Neural progenitor cell (in vitro differentiated cells): ENCODE data around the gene ATXN3. TPM values are rescaled to one million over a fixed set of nuclear protein-coding genes. Genes with fewer than 3 reads are reported as not detected.

Experiments used
- DNase-seq: peaks from one replicate; pipeline ENCODE4 v3.0.0-alpha.2; 2016; ENCODE audit warnings: low spot score
- H2AFZ ChIP-seq: fragments of 200-600 bp; sonication (generic); replicated peaks from 2 replicates; pipeline ENCODE4 v1.6.1; 2016; ENCODE audit warnings: antibody characterized with exemption
- H3F3A ChIP-seq: fragments of 200-600 bp; sonication (generic); 2 replicates; pipeline ENCODE4 v1.6.1; 2016; ENCODE audit warnings: antibody characterized with exemption, low read depth
- H3K27ac ChIP-seq: fragments of 200-600 bp; sonication (generic); 2 replicates; pipeline ENCODE4 v1.5.1; 2016; ENCODE audit warnings: mild to moderate bottlenecking
- H3K27me3 ChIP-seq: fragments of 200-600 bp; sonication (generic); 2 replicates; pipeline ENCODE4 v1.6.1; 2016; ENCODE audit warnings: mild to moderate bottlenecking, moderate library complexity
- H3K36me3 ChIP-seq: fragments of 200-600 bp; sonication (generic); 2 replicates; pipeline ENCODE4 v1.5.1; 2016
- H3K4me1 ChIP-seq: fragments of 200-600 bp; sonication (generic); 2 replicates; pipeline ENCODE4 v1.6.1; 2016; ENCODE audit warnings: mixed run types
- H3K4me2 ChIP-seq: fragments of 200-600 bp; sonication (generic); 2 replicates; pipeline ENCODE4 v1.6.1; 2016
- H3K4me3 ChIP-seq: fragments of 200-600 bp; sonication (generic); 2 replicates; pipeline ENCODE4 v1.5.1; 2016
- H3K79me2 ChIP-seq: fragments of 200-600 bp; sonication (generic); 2 replicates; pipeline ENCODE4 v1.6.1; 2016; ENCODE audit warnings: low read depth
- H3K9ac ChIP-seq: fragments of 200-600 bp; sonication (generic); 2 replicates; pipeline ENCODE4 v1.6.1; 2016
- H3K9me3 ChIP-seq: fragments of 200-600 bp; sonication (generic); 2 replicates; pipeline ENCODE4 v1.5.1; 2016; ENCODE audit warnings: low read depth
- H4K20me1 ChIP-seq: fragments of 200-600 bp; sonication (generic); 2 replicates; pipeline ENCODE4 v1.6.1; 2016; ENCODE audit warnings: low read depth
- H3K27ac Mint-ChIP-seq: 3 replicates; pipeline ENCODE4 v1.8.0; 2021; ENCODE audit warnings: mixed read lengths
- H3K27me3 Mint-ChIP-seq: 2 replicates; pipeline ENCODE4 v1.8.0; 2022; ENCODE audit warnings: low read depth, mild to moderate bottlenecking, inconsistent platforms, moderate library complexity, mixed read lengths; ENCODE audit not compliant: insufficient read depth
- H3K36me3 Mint-ChIP-seq: 3 replicates; pipeline ENCODE4 v1.8.0; 2021; ENCODE audit warnings: mixed read lengths
- H3K4me1 Mint-ChIP-seq: 3 replicates; pipeline ENCODE4 v1.8.0; 2021; ENCODE audit warnings: mixed read lengths
- H3K4me3 Mint-ChIP-seq: 3 replicates; pipeline ENCODE4 v1.8.0; 2021; ENCODE audit warnings: mild to moderate bottlenecking, moderate library complexity, mixed read lengths
- H3K9me3 Mint-ChIP-seq: 3 replicates; pipeline ENCODE4 v1.8.0; 2020; ENCODE audit warnings: mixed read lengths
- CTCF ChIP-seq: fragments of 200-600 bp; sonication (generic); IDR thresholded peaks from 2 replicates; pipeline ENCODE4 v1.5.1; 2017; ENCODE audit warnings: antibody characterized with exemption, mild to moderate bottlenecking
- EZH2 ChIP-seq: fragments of 200-600 bp; sonication (generic); IDR thresholded peaks from 2 replicates; pipeline ENCODE4 v1.6.1; 2017; ENCODE audit warnings: antibody characterized with exemption, mild to moderate bottlenecking, moderate library complexity
- EZH2phosphoT487 ChIP-seq: fragments of 200-600 bp; sonication (generic); IDR thresholded peaks from 2 replicates; pipeline ENCODE4 v1.6.1; 2017; ENCODE audit warnings: antibody characterized with exemption
- total RNA-seq: library from RNA; depleted of rRNA; stranded (reverse); fragments of >200 nt; gene quantifications from 2 replicates; pipeline ENCODE4 v1.2.3, GENCODE V29; 2015; ENCODE audit warnings: low replicate concordance

The ATXN3 gene
- total RNA-seq, 1 donor from 2014 or later = 76.6 TPM

DNA sequence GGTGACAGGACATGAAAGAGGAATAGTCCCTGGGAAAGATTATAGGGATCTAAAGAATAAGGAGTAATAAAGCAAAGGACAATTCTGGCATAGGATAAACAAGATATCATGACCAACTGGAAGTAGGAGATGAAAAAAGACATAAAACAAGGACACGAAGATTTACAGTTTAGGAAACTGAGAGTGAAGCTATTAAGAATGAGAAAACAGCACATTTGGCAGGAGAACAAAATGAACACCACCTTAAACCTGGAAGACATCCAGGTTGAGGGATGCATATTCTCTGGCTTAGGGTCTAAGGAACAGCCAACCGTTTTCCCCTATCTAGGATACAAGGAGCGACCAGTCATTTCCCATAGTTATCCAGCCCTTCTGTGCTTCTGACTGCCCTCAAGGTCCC, 68.4 kb downstream of the ATXN3 start:
- H3K4me3 Mint-ChIP-seq = peak overlapping the region; percentile 95
- no peak for DNase-seq
- H3K36me3 Mint-ChIP-seq = peaks cover 11% of the 10 kb centered on the region
- Histone ChIP-seq H3K79me2 (peaks cover 76% of the 10 kb centered on the region), H3K4me1 (peaks cover 12% of the 10 kb centered on the region), H3K4me3 (peak overlapping the region; percentile 88), H3F3A (peaks cover 18% of the 10 kb centered on the region), H3K36me3 (peaks cover 4% of the 10 kb centered on the region), H2AFZ (no peak overlapping the region), H4K20me1 (peaks cover 8% of the 10 kb centered on the region), H3K27me3 (no peaks in the 10 kb centered on the region), H3K4me2 (peak overlapping the region; percentile 96), H3K27ac (no peak overlapping the region), H3K9ac (no peak overlapping the region), H3K9me3 (no peaks in the 10 kb centered on the region)
- peaks cover 4% of the 10 kb centered on the region for H3K9me3 Mint-ChIP-seq
- peaks cover 21% of the 10 kb centered on the region for H3K4me1 Mint-ChIP-seq
- TF ChIP-seq EZH2 = no peak
- TF ChIP-seq CTCF = no peak
- TF ChIP-seq EZH2phosphoT487 = no peak
- no peak overlapping the region for H3K27ac Mint-ChIP-seq
- no peaks in the 10 kb centered on the region for H3K27me3 Mint-ChIP-seq

- H3K79me2 ChIP-seq = peaks cover 72% of the 10 kb centered on the region
- H3K36me3 ChIP-seq = peaks cover 14% of the 10 kb centered on the region
- H3K9ac ChIP-seq = no peak overlapping the region
- H4K20me1 ChIP-seq = peaks cover 8% of the 10 kb centered on the region
- no peak overlapping the region for H3K4me3 ChIP-seq
- peaks cover 13% of the 10 kb centered on the region for H3K36me3 Mint-ChIP-seq
- H3F3A ChIP-seq = peaks cover 18% of the 10 kb centered on the region
- no peak for DNase-seq
- H3K4me1 ChIP-seq = peaks cover 12% of the 10 kb centered on the region
- TF ChIP-seq EZH2phosphoT487 (no peak), EZH2 (no peak), CTCF (no peak)
- no peak overlapping the region for H3K4me3 Mint-ChIP-seq
- H2AFZ ChIP-seq = no peak overlapping the region
- H3K9me3 ChIP-seq = no peaks in the 10 kb centered on the region
- peaks cover 4% of the 10 kb centered on the region for H3K9me3 Mint-ChIP-seq
- H3K27me3 ChIP-seq = no peaks in the 10 kb centered on the region
- H3K27ac ChIP-seq = no peak overlapping the region
- H3K27me3 Mint-ChIP-seq = no peaks in the 10 kb centered on the region
- H3K4me1 Mint-ChIP-seq = peaks cover 20% of the 10 kb centered on the region
- H3K27ac Mint-ChIP-seq = no peak overlapping the region
- no peak overlapping the region for H3K4me2 ChIP-seq
These were observed 70.5 kb downstream of the ATXN3 start for GRCh38 chr14:92035890-92036289.

DNA sequence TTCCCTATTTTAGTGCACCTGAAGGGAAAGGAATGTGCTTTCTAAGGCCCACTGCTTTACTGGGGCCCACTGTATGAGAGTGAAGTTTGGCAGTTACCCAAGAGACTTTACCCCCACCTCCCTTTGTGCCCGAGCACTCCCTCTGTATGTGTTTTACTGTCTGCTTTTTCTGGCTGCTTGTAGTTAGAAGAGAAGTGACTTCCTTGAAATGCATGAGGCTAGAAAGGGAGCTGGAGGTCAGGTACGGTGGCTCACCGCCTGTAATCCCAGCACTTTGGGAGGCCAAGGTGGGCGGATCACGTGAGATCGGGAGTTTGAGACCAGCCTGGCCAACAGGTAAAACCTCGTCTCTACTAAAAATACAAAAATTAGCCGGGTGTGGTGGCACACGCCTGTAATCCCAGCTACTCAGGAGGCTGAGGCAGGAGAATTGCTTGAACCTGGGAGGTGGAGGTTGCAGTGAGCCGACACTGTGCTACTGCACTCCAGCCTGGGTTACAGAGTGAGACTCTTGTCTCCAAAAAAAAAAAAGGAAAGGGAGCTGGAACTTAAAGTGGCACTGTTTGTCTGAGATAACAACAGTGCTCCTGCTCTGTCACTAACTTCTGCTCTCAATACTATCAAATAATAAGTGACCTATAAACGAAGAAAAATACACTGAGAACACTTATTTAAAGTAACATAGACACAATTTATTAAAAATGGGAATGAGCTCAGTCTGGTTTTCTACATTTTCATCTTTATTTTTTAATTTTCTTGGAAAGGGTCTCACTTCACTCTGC, 72.3 kb downstream of the ATXN3 start:
- peaks cover 65% of the 10 kb centered on the region for H3K79me2 ChIP-seq

More for the DNA sequence above, 72.3 kb downstream of the ATXN3 start:
- H3K27me3 ChIP-seq = no peaks in the 10 kb centered on the region
- peaks cover 17% of the 10 kb centered on the region for H3K4me1 Mint-ChIP-seq
- peaks cover 3% of the 10 kb centered on the region for H3F3A ChIP-seq
- H3K36me3 ChIP-seq = peaks cover 14% of the 10 kb centered on the region
- H3K36me3 Mint-ChIP-seq = peaks cover 13% of the 10 kb centered on the region
- no peak for TF ChIP-seq EZH2
- no peak for TF ChIP-seq CTCF
- TF ChIP-seq EZH2phosphoT487 = no peak
- no peak for DNase-seq
- H4K20me1 ChIP-seq = peaks cover 8% of the 10 kb centered on the region
- no peak overlapping the region for H3K4me2 ChIP-seq
- H3K4me1 ChIP-seq = peaks cover 12% of the 10 kb centered on the region
- no peaks in the 10 kb centered on the region for H3K9me3 ChIP-seq
- H3K27me3 Mint-ChIP-seq = no peaks in the 10 kb centered on the region
- no peak overlapping the region for H3K9ac ChIP-seq
- peaks cover 4% of the 10 kb centered on the region for H3K9me3 Mint-ChIP-seq
- no peak overlapping the region for H3K4me3 ChIP-seq
- H3K27ac Mint-ChIP-seq = no peak overlapping the region
- H3K27ac ChIP-seq = no peak overlapping the region
- no peak overlapping the region for H2AFZ ChIP-seq
- H3K4me3 Mint-ChIP-seq = no peak overlapping the region
